Liver (tissue), 3 donors: Measurements from ENCODE around the gene CALY.

Source experiments
- NR2F2 ChIP-seq: IDR thresholded peaks from 2 replicates; pipeline ENCODE4 v1.6.1; 2016; ENCODE audit warnings: antibody characterized with exemption
- RXRA ChIP-seq, 2 donors: IDR thresholded peaks; 2 replicates each; pipeline ENCODE4 v1.6.1; 2017 to 2018; ENCODE audit warnings: antibody characterized with exemption in 2 of 2, mild to moderate bottlenecking in 1 of 2
- TF ChIP-seq, protein P1 (sequence below): fragments of 150-350 bp; IDR thresholded peaks from 2 replicates; pipeline ENCODE4 v1.5.1; 2017; ENCODE audit warnings: improper control_type of control experiment, low read depth, low read length; ENCODE audit not compliant: missing input control
- donor health status: healthy.
- donor health status: healthy.

- TF ChIP-seq, protein P1, sequence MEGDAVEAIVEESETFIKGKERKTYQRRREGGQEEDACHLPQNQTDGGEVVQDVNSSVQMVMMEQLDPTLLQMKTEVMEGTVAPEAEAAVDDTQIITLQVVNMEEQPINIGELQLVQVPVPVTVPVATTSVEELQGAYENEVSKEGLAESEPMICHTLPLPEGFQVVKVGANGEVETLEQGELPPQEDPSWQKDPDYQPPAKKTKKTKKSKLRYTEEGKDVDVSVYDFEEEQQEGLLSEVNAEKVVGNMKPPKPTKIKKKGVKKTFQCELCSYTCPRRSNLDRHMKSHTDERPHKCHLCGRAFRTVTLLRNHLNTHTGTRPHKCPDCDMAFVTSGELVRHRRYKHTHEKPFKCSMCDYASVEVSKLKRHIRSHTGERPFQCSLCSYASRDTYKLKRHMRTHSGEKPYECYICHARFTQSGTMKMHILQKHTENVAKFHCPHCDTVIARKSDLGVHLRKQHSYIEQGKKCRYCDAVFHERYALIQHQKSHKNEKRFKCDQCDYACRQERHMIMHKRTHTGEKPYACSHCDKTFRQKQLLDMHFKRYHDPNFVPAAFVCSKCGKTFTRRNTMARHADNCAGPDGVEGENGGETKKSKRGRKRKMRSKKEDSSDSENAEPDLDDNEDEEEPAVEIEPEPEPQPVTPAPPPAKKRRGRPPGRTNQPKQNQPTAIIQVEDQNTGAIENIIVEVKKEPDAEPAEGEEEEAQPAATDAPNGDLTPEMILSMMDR, result no peak
- TF ChIP-seq NR2F2 (no peak), RXRA (IDR thresholded peaks at IDR 0.05) (no peak)
Measured at GRCh38 chr10:133358925-133359310, 22.2 kb upstream of the CALY start.
